Fibroblast of lung (primary cell): ENCODE data around the gene LY6G6F. TPM values are rescaled to one million over a fixed set of nuclear protein-coding genes. Genes with fewer than 3 reads are reported as not detected.

ENCODE experiments used
- DNase-seq, 2 donors: peaks; one replicate each; pipeline versions ENCODE4 v3.0.0 to v3.0.0-alpha.2; 2010; ENCODE audit warnings: low read depth in 2 of 2
- H2AFZ ChIP-seq: 2 replicates; pipeline ENCODE4 v1.5.1; 2012; ENCODE audit warnings: low read length, control low read depth, inconsistent platforms
- H3K27ac ChIP-seq: 2 replicates; pipeline ENCODE4 v1.5.1; 2011; ENCODE audit warnings: low read length, control low read depth; ENCODE audit not compliant: insufficient read depth
- H3K27me3 ChIP-seq: 2 replicates; pipeline ENCODE4 v1.5.1; 2011; ENCODE audit warnings: mild to moderate bottlenecking, low read length; ENCODE audit not compliant: control insufficient read depth, insufficient read depth
- H3K36me3 ChIP-seq: 2 replicates; pipeline ENCODE4 v1.5.1; 2011; ENCODE audit warnings: low read length; ENCODE audit not compliant: control insufficient read depth, insufficient read depth
- H3K4me1 ChIP-seq: 2 replicates; pipeline ENCODE4 v1.5.1; 2011; ENCODE audit warnings: low read length; ENCODE audit not compliant: control insufficient read depth, insufficient read depth; ENCODE audit errors: extremely low read depth
- H3K4me2 ChIP-seq: 2 replicates; pipeline ENCODE4 v1.5.1; 2011; ENCODE audit warnings: low read length, control low read depth; ENCODE audit not compliant: insufficient read depth; ENCODE audit errors: extremely low read depth
- H3K4me3 ChIP-seq, 4 experiments: fragments of 200-600 bp in 1 of 4; sonication (generic) in 1 of 4; replicated peaks in 1 of 4; 2 replicates each; pipeline ENCODE4 v1.5.1; 2011 to 2016; ENCODE audit warnings: low read length in 4 of 4, low read depth in 3 of 4, mild to moderate bottlenecking in 3 of 4, control low read depth in 2 of 4, inconsistent platforms in 1 of 4, mixed read lengths in 1 of 4; ENCODE audit not compliant: insufficient read depth in 1 of 4; ENCODE audit errors: control extremely low read depth in 1 of 4
- H3K79me2 ChIP-seq: 2 replicates; pipeline ENCODE4 v1.5.1; 2012; ENCODE audit warnings: mild to moderate bottlenecking, low read length, inconsistent platforms; ENCODE audit not compliant: control insufficient read depth, insufficient read depth
- H3K9ac ChIP-seq: 2 replicates; pipeline ENCODE4 v1.5.1; 2011; ENCODE audit warnings: mild to moderate bottlenecking, low read length, control low read depth; ENCODE audit not compliant: insufficient read depth
- H3K9me3 ChIP-seq: 2 replicates; pipeline ENCODE4 v1.5.1; 2012; ENCODE audit warnings: low read depth, low read length; ENCODE audit not compliant: control insufficient read depth, insufficient read depth
- H4K20me1 ChIP-seq: 2 replicates; pipeline ENCODE4 v1.5.1; 2011; ENCODE audit warnings: low read length; ENCODE audit not compliant: control insufficient read depth, insufficient read depth; ENCODE audit errors: extremely low read depth
- CTCF ChIP-seq, 2 donors: IDR thresholded peaks in 1 of 2; conservative IDR thresholded peaks in 1 of 2; 1 replicate in 1 of 2; 2 replicates in 1 of 2; pipeline ENCODE4 v1.5.1; 2011 to 2012; ENCODE audit warnings: low read length in 2 of 2, control low read depth in 1 of 2, inconsistent platforms in 1 of 2, low read depth in 1 of 2, mild to moderate bottlenecking in 1 of 2
- EZH2 ChIP-seq: IDR thresholded peaks from 2 replicates; pipeline ENCODE4 v1.5.1; 2012; ENCODE audit warnings: low read length, control low read depth, mild to moderate bottlenecking; ENCODE audit errors: missing control alignments
- polyA plus RNA-seq, 2 donors: library from polyadenylated mRNA; depleted of rRNA in 1 of 2; stranded (reverse) in 1 of 2; unstranded in 1 of 2; fragments of >200 nt; gene quantifications; 2 replicates each; pipeline ENCODE4 v1.2.1, GENCODE V29; 2011 to 2012; ENCODE audit warnings: missing spikeins in 1 of 2
- total RNA-seq: library from RNA; depleted of rRNA; stranded (reverse); fragments of >200 nt; gene quantifications from 2 replicates; pipeline ENCODE4 v1.2.1, GENCODE V29; 2014

LY6G6F gene
- total and polyA plus RNA-seq, 2 donors (not counting 1 experiment from before 2014, with no cell fraction given): not detected

DNA sequence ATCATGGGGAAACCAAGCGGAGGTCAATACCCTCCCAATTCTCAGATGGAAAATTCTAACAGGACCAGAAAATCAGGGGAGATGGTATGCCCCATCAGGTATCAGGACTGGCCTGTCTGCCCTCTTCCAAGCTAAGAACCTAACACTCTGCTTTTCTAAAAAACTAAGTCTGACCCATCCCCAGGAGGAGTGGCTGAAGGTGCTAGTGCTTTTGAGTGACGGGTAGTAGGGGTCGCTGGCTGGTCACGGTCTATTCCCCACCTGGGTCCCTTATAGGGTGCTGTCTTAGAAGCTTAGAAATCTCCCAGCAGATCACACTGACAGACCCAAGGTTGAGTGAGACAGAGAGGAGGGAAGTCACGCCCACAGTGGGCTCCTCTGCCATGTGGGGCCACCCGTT, 13.1 kb upstream of the LY6G6F start:
- Histone ChIP-seq H3K36me3 (peaks cover 21% of the 10 kb centered on the region), H4K20me1 (no peaks in the 10 kb centered on the region), H3K4me2 (no peak overlapping the region), H3K4me3 (no peak overlapping the region), H3K27me3 (no peaks in the 10 kb centered on the region), H3K9me3 (no peaks in the 10 kb centered on the region), H3K79me2 (no peaks in the 10 kb centered on the region), H3K4me1 (no peaks in the 10 kb centered on the region), H3K27ac (no peak overlapping the region), H3K9ac (no peak overlapping the region), H2AFZ (no peak overlapping the region)
- no peak for DNase-seq
- TF ChIP-seq CTCF (conservative IDR thresholded peaks at IDR 0.05 in 1 of 2, IDR thresholded peaks at IDR 0.05 in 1 of 2; ENCODE audit: low read depth in 1 of 2, low read length in 2 of 2): no peak
- no peak for TF ChIP-seq EZH2

GRCh38 chr6:31697555-31697954, 9.1 kb upstream of the LY6G6F start:
- Histone ChIP-seq H3K4me3 (no peak overlapping the region), H3K9ac (no peak overlapping the region), H3K36me3 (peaks cover 10% of the 10 kb centered on the region)

DNA sequence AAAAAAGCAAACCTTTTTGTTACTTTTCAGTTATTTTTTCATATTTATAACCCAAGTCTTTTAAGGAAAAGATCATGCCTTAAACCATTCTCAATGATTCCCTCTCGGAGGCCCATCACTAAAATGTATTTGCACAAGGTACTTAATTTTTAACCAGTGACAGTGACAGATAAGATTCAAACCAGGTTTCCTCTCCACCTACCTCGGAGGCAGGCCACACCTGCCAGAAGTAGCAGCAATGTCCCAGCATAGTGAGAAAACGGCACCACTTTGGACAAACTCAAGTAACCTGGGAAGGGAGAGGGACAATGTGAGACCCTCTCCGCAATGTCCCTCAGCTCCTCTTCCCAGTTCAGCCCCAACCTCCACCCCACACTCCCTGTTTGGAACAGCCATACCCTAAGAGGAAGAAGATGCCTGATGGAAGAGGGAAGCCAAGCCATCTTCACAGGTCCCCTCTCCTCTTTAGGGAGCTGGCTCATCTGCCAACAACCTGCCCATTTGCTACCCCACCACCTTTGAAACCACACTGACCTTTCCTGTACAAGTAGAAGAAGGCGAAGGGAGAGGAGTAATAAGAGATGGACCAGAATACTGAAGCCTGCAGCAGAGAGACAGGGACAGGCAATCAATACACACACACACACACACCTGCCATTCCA, 5.8 kb upstream of the LY6G6F start:
- Histone ChIP-seq H3K4me3 (peak overlapping the region in 1 of 4 experiments; percentile 10), H2AFZ (no peak overlapping the region), H3K9ac (no peak overlapping the region), H3K4me2 (no peak overlapping the region), H3K36me3 (no peaks in the 10 kb centered on the region), H4K20me1 (no peaks in the 10 kb centered on the region), H3K27ac (no peak overlapping the region), H3K27me3 (no peaks in the 10 kb centered on the region), H3K9me3 (no peaks in the 10 kb centered on the region), H3K4me1 (peaks cover 8% of the 10 kb centered on the region), H3K79me2 (peaks cover 22% of the 10 kb centered on the region)
- TF ChIP-seq EZH2 (no peak), CTCF (conservative IDR thresholded peaks at IDR 0.05 in 1 of 2, IDR thresholded peaks at IDR 0.05 in 1 of 2; ENCODE audit: low read depth in 1 of 2, low read length in 2 of 2) (no peak)
- no peak for DNase-seq

More at GRCh38 chr6:31697555-31697954, 9.1 kb upstream of the LY6G6F start:
- Histone ChIP-seq H3K27ac (no peak overlapping the region), H3K79me2 (peaks cover 19% of the 10 kb centered on the region), H4K20me1 (no peaks in the 10 kb centered on the region), H3K4me2 (no peak overlapping the region), H3K4me1 (peaks cover 8% of the 10 kb centered on the region), H3K9me3 (no peaks in the 10 kb centered on the region), H3K27me3 (no peaks in the 10 kb centered on the region), H2AFZ (no peak overlapping the region)
- DNase-seq: no peak
- TF ChIP-seq EZH2: no peak
- no peak for TF ChIP-seq CTCF (conservative IDR thresholded peaks at IDR 0.05 in 1 of 2, IDR thresholded peaks at IDR 0.05 in 1 of 2; ENCODE audit: low read depth in 1 of 2, low read length in 2 of 2)
